Keratinocyte (primary cell): ENCODE results near the gene SHCBP1L. TPM values are rescaled to one million over a fixed set of nuclear protein-coding genes. Genes with fewer than 3 reads are reported as not detected.

ENCODE experiments used
- DNase-seq: peaks from one replicate; pipeline ENCODE4 v3.0.0-alpha.2; 2011; ENCODE audit warnings: low read depth, missing footprints, low spot score
- FAIRE-seq: peaks from 2 replicates; lab custom pipeline; 2011; peaks lifted over from hg19 to GRCh38; lab: Jason Lieb, UNC
- H2AFZ ChIP-seq: 2 replicates; pipeline ENCODE4 v1.6.0; 2012; ENCODE audit warnings: low read length, control low read depth, inconsistent platforms; ENCODE audit not compliant: control insufficient read depth
- H3K27ac ChIP-seq: 2 replicates; pipeline ENCODE4 v1.5.1; 2011; ENCODE audit warnings: low read length; ENCODE audit not compliant: control insufficient read depth, insufficient read depth
- H3K27me3 ChIP-seq: 3 replicates; pipeline ENCODE4 v1.6.0; 2011; ENCODE audit warnings: low read length; ENCODE audit not compliant: control insufficient read depth, insufficient read depth; ENCODE audit errors: extremely low read depth
- H3K36me3 ChIP-seq, 2 experiments: 2 replicates in 1 of 2; 3 replicates in 1 of 2; pipeline ENCODE4 v1.5.1; 2011; ENCODE audit warnings: low read length in 2 of 2, mild to moderate bottlenecking in 1 of 2; ENCODE audit not compliant: control insufficient read depth in 2 of 2, insufficient read depth in 2 of 2; ENCODE audit errors: extremely low read depth in 1 of 2
- H3K4me1 ChIP-seq: 3 replicates; pipeline ENCODE4 v1.5.1; 2011; ENCODE audit warnings: low read length; ENCODE audit not compliant: control insufficient read depth, insufficient read depth; ENCODE audit errors: extremely low read depth
- H3K4me2 ChIP-seq: 3 replicates; pipeline ENCODE4 v1.6.0; 2011; ENCODE audit warnings: low read depth, low read length; ENCODE audit not compliant: control insufficient read depth, insufficient read depth; ENCODE audit errors: extremely low read depth
- H3K4me3 ChIP-seq, 3 experiments: fragments of 200-600 bp in 1 of 3; sonication (generic) in 1 of 3; 2 replicates in 2 of 3; 3 replicates in 1 of 3; pipeline ENCODE4 v1.5.1; 2011 to 2016; ENCODE audit warnings: low read length in 3 of 3, mild to moderate bottlenecking in 3 of 3, control low read depth in 2 of 3, inconsistent platforms in 1 of 3, low read depth in 1 of 3, mixed read lengths in 1 of 3, mixed run types in 1 of 3, moderate library complexity in 1 of 3; ENCODE audit not compliant: control insufficient read depth in 2 of 3, insufficient read depth in 2 of 3; ENCODE audit errors: extremely low read depth in 1 of 3
- H3K79me2 ChIP-seq: 2 replicates; pipeline ENCODE4 v1.6.0; 2012; ENCODE audit warnings: low read length; ENCODE audit not compliant: control insufficient read depth, insufficient read depth
- H3K9ac ChIP-seq: 3 replicates; pipeline ENCODE4 v1.6.0; 2011; ENCODE audit warnings: low read length; ENCODE audit not compliant: control insufficient read depth, insufficient read depth; ENCODE audit errors: extremely low read depth
- H3K9me1 ChIP-seq: 3 replicates; pipeline ENCODE4 v1.6.0; 2011; ENCODE audit warnings: low read length; ENCODE audit not compliant: control insufficient read depth, insufficient read depth; ENCODE audit errors: extremely low read depth
- H3K9me3 ChIP-seq: 2 replicates; pipeline ENCODE4 v1.5.1; 2012; ENCODE audit warnings: low read depth, low read length; ENCODE audit not compliant: control insufficient read depth
- H4K20me1 ChIP-seq: 3 replicates; pipeline ENCODE4 v1.6.0; 2011; ENCODE audit warnings: low read length; ENCODE audit not compliant: control insufficient read depth, insufficient read depth; ENCODE audit errors: extremely low read depth
- CTCF ChIP-seq, 3 experiments: IDR thresholded peaks in 1 of 3; conservative IDR thresholded peaks in 1 of 3; optimal IDR thresholded peaks in 1 of 3; 2 replicates in 2 of 3; 3 replicates in 1 of 3; pipeline versions ENCODE3 to v1.5.1; 2011; ENCODE audit warnings: low read length in 3 of 3, mild to moderate bottlenecking in 3 of 3, moderate library complexity in 2 of 3, control low read depth in 1 of 3, inconsistent platforms in 1 of 3; ENCODE audit not compliant: insufficient read depth in 2 of 3; ENCODE audit errors: extremely low read depth in 1 of 3
- EZH2 ChIP-seq: IDR thresholded peaks from one replicate; pipeline ENCODE4 v1.6.1; 2012; ENCODE audit warnings: inconsistent platforms, mild to moderate bottlenecking, low read length, moderate library complexity
- dilution Hi-C: fragments of 300-500 bp; cut with MboI; formaldehyde crosslinking; loops from one replicate; pipeline ENCODE4 v1.7.0; 2020; ENCODE audit warnings: low sequenced_read_pairs; ENCODE audit not compliant: extremely low pct_ligation_motif_present
- polyA plus RNA-seq, 5 experiments: library from polyadenylated mRNA; depleted of rRNA in 3 of 5; stranded (reverse) in 3 of 5; stranded (forward) in 1 of 5; unstranded in 1 of 5; fragments of >200 nt; gene quantifications; 1 replicate in 1 of 5; 2 replicates in 3 of 5; 3 replicates in 1 of 5; pipeline versions ENCODE4 v1.2.1 to v1.2.3, GENCODE V29; 2011 to 2012; ENCODE audit warnings: missing spikeins in 2 of 5, low read depth in 1 of 5, low replicate concordance in 1 of 5

SHCBP1L gene
- polyA plus RNA-seq, 1 donor (not counting 4 experiments of a cell fraction or from before 2014, with no cell fraction given) = not detected

- no peaks in the 10 kb centered on the region for H4K20me1 ChIP-seq
- H3K9ac ChIP-seq = no peak overlapping the region
- TF ChIP-seq CTCF (optimal IDR thresholded peaks at IDR 0.05 in 1 of 3, IDR thresholded peaks at IDR 0.05 in 1 of 3, conservative IDR thresholded peaks at IDR 0.05 in 1 of 3; ENCODE audit: extremely low read depth in 1 of 3, insufficient read depth in 2 of 3, low read length in 3 of 3) (no peak), EZH2 (no peak)
- H3K79me2 ChIP-seq = peaks cover 4% of the 10 kb centered on the region
- no peaks in the 10 kb centered on the region for H3K9me3 ChIP-seq
- dilution Hi-C loops = no loop called here
- peaks cover 30 to 55% of the 10 kb centered on the region in 2 experiments for H3K36me3 ChIP-seq
- FAIRE-seq (no peak), DNase-seq (no peak)
- H2AFZ ChIP-seq = no peak overlapping the region
- H3K4me1 ChIP-seq = no peaks in the 10 kb centered on the region
- no peaks in the 10 kb centered on the region for H3K27me3 ChIP-seq
- no peaks in the 10 kb centered on the region for H3K9me1 ChIP-seq
- H3K4me2 ChIP-seq = no peak overlapping the region
- H3K27ac ChIP-seq = no peak overlapping the region
- no peak overlapping the region for H3K4me3 ChIP-seq
Measured at GRCh38 chr1:182867861-182868260, 85.1 kb downstream of the SHCBP1L start.

GRCh38 chr1:182863940-182864339 is 89.0 kb downstream of the SHCBP1L start:
- Histone ChIP-seq H3K27me3 (no peaks in the 10 kb centered on the region), H3K27ac (no peak overlapping the region), H3K9me1 (no peaks in the 10 kb centered on the region), H3K79me2 (peaks cover 18% of the 10 kb centered on the region), H4K20me1 (no peaks in the 10 kb centered on the region), H2AFZ (no peak overlapping the region), H3K9ac (no peak overlapping the region), H3K4me3 (no peak overlapping the region), H3K9me3 (no peaks in the 10 kb centered on the region), H3K36me3 (peaks cover 23 to 71% of the 10 kb centered on the region in 2 experiments), H3K4me2 (no peak overlapping the region), H3K4me1 (no peaks in the 10 kb centered on the region)
- TF ChIP-seq EZH2 (no peak), CTCF (optimal IDR thresholded peaks at IDR 0.05 in 1 of 3, IDR thresholded peaks at IDR 0.05 in 1 of 3, conservative IDR thresholded peaks at IDR 0.05 in 1 of 3; ENCODE audit: extremely low read depth in 1 of 3, insufficient read depth in 2 of 3, low read length in 3 of 3) (no peak)
- FAIRE-seq (no peak), DNase-seq (no peak)
- dilution Hi-C loops = no loop called here
